Measurements from ENCODE around the gene HBB.

HBB gene

GRCh38 chr11:5227681-5228080, 810 bp upstream of the HBB start:
- DNase-seq (ENCODE audit: low spot score), result no peak

GRCh38 chr11:5225480-5225871, 1.4 kb downstream of the HBB start:
- DNase-seq (ENCODE audit: low spot score), result no peak

GRCh38 chr11:5224538-5225479, 2.1 kb downstream of the HBB start:
- no peak for DNase-seq (ENCODE audit: low spot score)

GRCh38 chr11:5223686-5224085, 3.2 kb downstream of the HBB start:
- no peak for DNase-seq (ENCODE audit: low spot score)

GRCh38 chr11:5223146-5223545, 3.7 kb downstream of the HBB start:
- no peak for DNase-seq (ENCODE audit: low spot score)

GRCh38 chr11:5210376-5210885, 16.4 kb downstream of the HBB start:
- no peak for DNase-seq (ENCODE audit: low spot score)

GRCh38 chr11:5204787-5205186, 22.1 kb downstream of the HBB start:
- peak; percentile 48 for DNase-seq (ENCODE audit: low spot score)

GRCh38 chr11:5203366-5203765, 23.5 kb downstream of the HBB start:
- DNase-seq (ENCODE audit: low spot score), result no peak

GRCh38 chr11:5200582-5200981, 26.3 kb downstream of the HBB start, which contains the start of gene OR51V1:
OR51V1 (minus strand) TSS chr11:5200682; CDS start chr11:5200682, 0 bp downstream.
- no peak for DNase-seq (ENCODE audit: low spot score)

GRCh38 chr11:5198285-5198684, 28.6 kb downstream of the HBB start:
- DNase-seq (ENCODE audit: low spot score), result no peak

GRCh38 chr11:5197536-5197935, 29.3 kb downstream of the HBB start:
- no peak for DNase-seq (ENCODE audit: low spot score)

GRCh38 chr11:5196731-5197130, 30.1 kb downstream of the HBB start:
- DNase-seq (ENCODE audit: low spot score), result no peak

- DNase-seq (ENCODE audit: low spot score), result no peak
Observed at GRCh38 chr11:5196067-5196466, 30.8 kb downstream of the HBB start.

GRCh38 chr11:5192738-5193137, 34.1 kb downstream of the HBB start:
- DNase-seq (ENCODE audit: low spot score), result no peak

GRCh38 chr11:5188201-5188600, 38.7 kb downstream of the HBB start:
- no peak for DNase-seq (ENCODE audit: low spot score)

- DNase-seq (ENCODE audit: low spot score), result no peak
Observed at GRCh38 chr11:5178046-5178837, 48.6 kb downstream of the HBB start.
